Activated CD4-positive, alpha-beta T cell treated with anti-CD3 and anti-CD28 coated beads, Interleukin-2, amount 50 U/mL, for 48 hours (primary cell): ENCODE data around the gene ZBTB38.

ENCODE experiments used
- DNase-seq, 2 experiments: peaks; one replicate each; pipeline ENCODE4 v3.0.0-alpha.2; 2020

ZBTB38 gene

DNA sequence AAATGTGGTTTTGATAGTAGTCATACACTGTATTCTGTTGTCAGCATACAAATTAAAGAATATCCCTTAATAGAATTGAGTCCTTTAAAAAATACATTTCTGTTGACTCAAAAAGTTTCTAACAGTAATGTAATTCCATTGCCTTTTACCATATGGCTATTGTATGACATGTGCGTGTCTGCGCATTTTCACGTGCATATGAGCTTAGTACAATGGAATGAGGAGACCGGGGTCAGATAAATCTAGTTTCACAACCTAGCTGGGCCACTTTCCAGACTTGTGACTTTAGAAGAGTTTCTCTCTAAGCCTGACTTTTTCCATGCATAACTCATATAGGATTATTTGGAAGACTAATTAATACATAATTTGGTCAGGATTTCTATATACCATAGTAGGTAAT, 38.7 kb downstream of the ZBTB38 start:
- no peak for DNase-seq

DNA sequence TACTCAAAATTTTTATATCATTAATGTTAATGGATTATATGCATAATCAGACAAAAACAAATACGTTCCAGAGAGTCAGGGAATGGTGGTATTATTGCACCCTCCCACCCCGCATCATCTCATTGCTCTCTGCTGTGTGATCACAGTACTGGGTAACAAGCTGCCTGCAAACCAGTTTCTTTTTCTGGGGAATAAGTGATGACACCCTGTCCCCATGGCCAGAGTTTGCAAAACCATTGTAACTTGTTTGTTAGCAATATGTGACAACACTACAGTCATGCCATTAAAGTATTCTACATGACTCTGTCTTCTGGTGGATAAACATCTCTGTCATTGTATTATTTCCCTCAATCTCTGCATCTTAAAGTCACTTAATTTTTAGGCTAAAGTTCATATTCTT, 39.5 kb downstream of the ZBTB38 start:
- DNase-seq: no peak

DNA sequence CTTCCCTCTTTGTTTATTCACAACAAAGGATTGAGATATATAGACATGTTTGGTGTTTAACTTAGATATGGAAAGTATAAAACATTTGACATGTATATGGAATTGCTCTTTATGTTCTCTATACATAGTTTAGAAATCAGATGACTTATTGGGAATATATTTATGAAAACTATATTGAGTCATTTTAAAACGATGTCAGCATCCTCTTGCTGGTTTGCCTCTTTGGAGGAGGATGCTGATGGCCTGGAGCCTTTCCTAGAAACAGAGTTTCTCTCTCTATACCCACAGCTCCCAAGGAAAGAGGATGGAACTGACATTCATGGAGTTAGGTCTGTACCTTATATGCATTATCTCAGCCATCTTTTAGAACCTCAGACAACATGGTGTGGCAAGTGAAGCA, 40.3 kb downstream of the ZBTB38 start:
- DNase-seq: no peak

DNA sequence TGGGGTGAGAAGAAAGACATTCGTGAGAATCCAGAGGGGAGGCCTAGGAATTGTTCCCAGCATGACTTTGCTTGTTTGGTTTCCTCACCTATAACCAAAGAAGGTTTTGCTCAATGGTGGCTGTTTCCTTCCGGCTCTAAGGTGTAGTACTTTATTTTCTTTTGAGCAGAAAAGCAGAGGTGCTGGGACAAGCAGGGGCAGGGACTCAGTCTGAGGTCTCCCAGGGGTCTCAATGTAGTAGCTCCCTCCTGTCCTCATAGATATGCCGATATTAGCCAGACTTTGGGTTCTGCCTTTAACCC, 41.6 kb downstream of the ZBTB38 start:
- no peak for DNase-seq

DNA sequence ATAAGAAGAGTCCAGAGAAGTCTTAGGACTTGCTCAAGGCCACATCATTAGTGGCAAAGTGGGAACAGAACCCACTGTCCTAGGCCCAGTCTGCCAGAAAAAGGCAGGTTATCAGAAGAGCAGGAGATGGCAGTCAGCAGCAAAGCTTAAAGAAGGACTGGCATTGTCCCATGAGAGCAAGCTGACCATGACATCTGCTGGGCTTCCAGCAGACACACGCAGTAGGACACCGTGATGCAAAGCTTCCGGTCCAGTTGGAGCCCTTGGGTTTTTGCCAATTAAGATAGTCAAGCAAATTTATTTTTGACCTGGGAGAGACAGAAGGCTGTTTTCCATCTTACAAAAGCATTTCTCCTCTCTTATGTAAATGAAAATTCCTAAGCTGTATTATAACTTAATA, 42.1 kb downstream of the ZBTB38 start:
- DNase-seq: no peak

DNA sequence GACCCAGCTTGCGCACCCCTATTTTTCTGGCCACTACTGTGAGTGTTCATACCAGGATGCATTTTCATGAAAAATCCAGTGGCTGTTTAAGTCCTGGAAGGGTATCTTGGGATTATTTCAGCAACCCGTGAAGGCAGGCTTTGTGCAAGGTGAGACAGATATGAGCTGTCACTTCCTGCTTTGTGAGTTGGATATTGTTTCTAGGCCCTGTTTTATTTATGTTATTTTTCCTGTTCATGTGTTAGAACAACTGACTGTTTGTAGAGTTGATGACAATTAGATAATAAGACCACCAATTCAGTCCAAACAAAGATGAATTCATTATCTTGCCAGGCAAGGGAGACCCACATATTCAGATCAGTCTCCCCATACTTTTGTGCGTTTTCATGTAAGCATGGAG, 42.5 kb downstream of the ZBTB38 start:
- no peak for DNase-seq

DNA sequence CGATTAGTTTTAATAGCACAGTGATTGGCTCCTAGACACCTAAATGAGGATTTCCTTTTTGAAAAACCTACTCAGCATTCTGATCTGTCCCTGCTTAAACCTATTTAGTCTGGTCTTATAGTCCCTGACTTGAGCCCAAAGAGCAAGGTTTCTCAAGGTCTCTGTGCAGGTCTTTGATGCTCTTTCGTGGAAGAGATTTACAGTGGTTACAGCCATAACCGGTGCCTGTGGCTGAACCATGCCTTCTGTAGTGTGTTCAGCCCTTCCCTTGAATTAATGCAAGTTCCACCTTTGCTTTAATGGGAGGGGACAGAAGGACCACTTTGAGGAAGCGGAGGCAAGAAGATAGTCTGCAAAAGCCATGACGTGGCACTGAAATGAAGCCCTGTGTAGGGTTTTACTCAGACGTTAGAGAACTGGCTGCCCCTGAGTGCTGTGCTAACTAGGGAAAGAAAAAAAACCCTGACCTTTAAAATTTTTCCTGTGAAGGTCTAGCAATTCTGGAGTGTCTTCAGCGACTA, 43.0 kb downstream of the ZBTB38 start:
- peak; percentile 33 to 51 for DNase-seq

DNA sequence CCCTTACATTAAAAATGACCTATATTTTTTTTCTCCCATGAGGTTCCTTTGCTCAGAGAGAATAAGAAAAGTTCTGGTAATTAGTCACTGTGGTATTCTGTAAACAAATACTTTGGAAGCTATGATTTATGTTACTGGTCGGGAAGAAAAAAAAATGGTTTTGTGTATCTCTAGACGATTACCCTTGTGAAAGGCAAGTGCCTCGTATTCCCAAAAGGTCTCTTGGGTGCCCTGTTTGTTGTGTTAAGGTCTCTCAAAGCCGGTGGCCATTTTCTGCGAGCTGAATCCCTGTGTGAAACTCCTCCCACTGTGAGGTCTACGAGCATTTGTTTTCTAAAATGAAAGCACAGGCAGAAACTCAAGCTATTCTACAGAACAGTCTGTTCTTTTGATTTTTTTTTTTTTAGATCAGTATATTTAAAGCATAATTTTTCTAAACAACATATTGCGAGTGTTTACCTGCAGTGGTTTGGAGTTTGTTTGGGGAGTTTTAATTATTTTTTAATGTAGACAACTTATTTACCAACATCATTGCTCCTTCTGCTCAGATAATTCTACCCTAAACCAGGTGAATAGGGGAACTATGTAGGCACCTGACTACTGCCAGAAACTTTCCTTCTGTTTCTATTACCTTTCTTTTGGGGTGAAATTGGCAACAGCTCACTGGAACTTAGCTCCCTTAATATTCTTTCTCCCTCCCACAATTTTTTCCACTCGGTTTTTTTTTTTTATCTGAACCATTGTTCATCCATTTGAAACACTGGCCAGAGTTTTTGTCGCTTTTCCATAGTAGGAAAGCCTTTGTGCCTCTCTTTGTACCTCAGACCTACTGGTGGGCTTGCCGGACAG, 44.0 kb downstream of the ZBTB38 start:
- peak; percentile 46 to 47 for DNase-seq

DNA sequence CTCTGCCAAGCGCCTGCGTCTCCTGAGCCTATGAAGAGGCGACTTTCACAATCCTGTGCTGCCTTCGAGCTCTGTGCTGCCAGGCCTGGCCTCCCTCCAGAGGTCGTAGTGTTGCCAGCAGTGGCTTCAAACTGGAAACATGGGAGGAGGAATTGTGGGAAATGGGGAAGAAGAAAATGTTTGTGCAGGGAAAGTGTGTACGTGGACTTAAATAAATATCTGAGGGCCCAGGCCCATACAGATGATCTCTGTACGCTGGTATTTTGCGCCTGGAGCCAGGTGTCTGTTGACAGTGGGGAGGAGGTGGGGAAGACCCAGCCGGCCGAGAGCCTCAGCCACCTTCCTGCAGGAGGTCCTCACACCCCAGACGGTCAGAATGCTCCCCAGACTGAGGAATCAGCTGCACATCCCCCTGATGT, 44.6 kb downstream of the ZBTB38 start:
- DNase-seq: no peak

DNA sequence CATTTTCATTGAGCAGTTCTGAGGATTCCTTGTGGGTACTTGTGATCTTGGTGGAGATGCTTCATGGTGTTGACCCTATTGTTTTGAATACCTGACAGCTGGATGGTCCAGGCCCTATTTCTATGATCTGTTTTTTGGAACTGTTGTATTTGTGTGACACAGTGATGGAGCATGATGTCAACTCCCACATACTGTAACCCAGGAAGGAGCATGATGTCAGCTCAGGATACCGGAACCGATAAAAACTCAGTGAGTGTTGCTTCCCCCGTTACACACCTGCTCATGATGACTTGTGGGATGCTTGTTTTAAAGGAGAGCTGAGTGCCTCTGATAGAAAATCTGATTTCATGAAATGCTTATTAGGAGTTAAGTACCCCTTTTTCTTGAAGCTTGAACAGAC, 45.1 kb downstream of the ZBTB38 start:
- DNase-seq: no peak

DNA sequence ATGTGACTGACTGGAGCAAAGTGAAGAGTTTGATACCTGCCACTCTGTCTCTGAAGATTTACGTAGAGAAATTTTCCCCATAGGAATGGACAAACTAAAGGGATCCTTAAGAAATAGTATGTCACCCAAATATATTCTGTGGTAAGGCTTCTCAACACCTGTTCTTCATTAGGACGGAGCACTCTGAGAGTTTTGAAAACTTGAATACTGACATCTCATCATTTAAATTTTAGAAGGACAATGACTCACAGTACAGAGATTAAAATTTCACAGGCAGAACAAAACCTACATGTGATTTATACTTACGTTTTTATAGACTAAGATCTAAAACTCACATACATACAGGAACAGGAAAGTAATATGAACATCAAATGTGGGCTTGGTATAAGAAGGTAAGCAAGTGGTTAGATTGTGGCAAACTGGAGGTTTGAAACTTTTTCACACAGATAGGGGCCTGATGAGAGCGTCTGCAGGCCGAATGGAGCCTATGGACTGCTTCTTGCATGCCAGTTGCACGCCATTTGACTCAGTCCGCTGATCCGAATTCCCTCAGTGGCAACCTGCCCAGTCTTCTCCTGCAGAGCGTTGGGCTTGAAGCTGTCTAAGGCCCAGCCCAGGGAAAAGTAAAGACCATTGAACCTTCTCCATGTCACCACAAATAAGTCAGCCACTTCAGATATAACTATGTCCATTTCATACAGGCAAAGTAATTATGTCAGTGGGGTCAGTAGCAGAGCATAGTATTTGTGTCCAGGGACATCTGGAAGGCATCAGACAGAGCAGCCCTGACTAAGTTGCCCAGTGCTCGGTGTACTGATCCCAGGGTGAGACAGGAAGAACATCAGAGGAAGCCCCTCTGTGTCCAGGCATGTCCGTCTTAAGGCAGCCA, 45.7 kb downstream of the ZBTB38 start:
- DNase-seq: peak; percentile 33 to 54

DNA sequence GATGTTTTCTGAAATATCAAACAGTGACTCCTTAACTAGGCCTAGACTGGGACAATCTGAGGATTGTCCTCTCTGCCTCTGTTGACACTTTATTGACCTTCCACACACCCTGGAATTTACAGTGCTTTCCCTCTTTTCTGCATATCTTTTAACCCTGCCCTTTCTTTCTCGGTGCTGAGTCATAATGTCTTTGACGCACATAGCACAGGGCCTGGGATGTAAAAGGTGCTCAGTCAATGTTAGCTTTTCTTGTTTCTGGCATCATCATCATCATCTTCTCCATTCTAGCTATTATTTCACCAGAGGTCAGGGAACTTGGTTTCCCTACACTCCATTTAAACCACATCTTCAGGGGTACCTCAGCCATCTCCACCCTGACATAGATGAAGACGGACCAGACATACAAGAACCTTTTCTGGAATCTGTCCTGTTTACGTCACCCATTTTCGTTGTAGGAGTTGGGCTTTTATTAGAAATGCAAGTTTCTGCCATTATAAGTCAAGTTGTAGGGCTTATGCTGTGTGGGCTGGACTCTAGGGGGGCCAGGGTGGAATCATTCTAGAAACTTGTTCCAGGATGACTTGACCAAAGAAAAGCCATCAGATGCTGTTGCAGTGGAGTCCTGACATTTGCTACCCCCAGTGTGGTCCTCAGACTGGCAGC, 46.6 kb downstream of the ZBTB38 start:
- no peak for DNase-seq

DNA sequence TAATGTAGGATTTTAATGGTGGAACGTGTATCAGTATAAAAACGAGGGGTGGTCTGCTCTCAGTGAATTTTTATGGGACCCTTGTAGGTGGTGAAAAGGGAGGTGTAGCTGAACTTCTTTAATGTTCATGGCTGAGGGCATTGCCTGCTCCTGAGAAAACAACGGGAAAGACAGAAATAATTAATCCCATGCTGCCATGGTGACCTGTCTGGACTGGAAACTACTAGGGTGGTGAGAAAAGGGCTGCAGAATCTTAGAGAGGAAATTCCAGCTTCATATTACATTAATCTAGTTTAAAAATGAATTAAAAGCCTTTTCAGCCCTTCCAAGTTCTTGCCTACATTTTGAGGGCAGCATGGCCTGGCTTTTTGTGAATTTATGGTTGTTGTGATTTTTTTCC, 47.6 kb downstream of the ZBTB38 start:
- DNase-seq: no peak
